ENCODE data around the gene SLC8A3. TPM values are rescaled to one million over a fixed set of nuclear protein-coding genes. Genes with fewer than 3 reads are reported as not detected.

Gene SLC8A3
- total RNA-seq, 6 experiments from 2014 or later, result not detected

DNA sequence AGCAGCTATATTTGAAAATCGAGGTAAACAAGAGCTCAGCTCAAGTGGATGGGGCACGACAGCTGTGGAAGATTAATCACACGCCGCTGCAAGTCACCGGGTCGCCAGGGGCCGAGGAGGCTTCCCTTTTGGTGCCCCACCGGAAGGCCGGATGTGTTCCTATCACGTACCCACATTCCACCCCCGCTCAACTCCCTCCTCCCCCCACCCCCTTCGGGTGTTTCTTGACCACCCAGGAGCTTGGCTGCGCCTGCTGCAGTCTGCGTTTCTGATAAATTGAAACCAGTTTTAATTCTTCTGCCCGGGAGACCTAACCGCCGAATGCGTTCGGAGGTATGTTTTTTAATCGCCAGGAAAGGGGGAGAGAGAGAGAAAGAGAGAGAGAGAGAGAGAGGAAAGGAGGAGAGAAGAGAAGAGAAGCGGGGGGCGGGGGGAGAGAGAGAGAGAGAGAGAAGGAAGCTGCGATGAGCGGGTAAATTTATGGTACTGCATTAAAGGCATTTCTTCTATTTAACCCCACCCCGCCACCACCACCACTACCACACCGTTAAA, 1.8 kb downstream of the SLC8A3 start:
- Mint-ChIP-seq H3K27me3 (ENCODE audit: insufficient read depth) (peaks cover 24% of the 10 kb centered on the region), H3K36me3 (ENCODE audit: low read depth) (no peaks in the 10 kb centered on the region), H3K9me3 (no peaks in the 10 kb centered on the region), H3K27ac (no peak overlapping the region), H3K4me3 (peak overlapping the region; percentile 80), H3K4me1 (ENCODE audit: low read depth) (peaks cover 24% of the 10 kb centered on the region)
- TF ChIP-seq, protein P1, sequence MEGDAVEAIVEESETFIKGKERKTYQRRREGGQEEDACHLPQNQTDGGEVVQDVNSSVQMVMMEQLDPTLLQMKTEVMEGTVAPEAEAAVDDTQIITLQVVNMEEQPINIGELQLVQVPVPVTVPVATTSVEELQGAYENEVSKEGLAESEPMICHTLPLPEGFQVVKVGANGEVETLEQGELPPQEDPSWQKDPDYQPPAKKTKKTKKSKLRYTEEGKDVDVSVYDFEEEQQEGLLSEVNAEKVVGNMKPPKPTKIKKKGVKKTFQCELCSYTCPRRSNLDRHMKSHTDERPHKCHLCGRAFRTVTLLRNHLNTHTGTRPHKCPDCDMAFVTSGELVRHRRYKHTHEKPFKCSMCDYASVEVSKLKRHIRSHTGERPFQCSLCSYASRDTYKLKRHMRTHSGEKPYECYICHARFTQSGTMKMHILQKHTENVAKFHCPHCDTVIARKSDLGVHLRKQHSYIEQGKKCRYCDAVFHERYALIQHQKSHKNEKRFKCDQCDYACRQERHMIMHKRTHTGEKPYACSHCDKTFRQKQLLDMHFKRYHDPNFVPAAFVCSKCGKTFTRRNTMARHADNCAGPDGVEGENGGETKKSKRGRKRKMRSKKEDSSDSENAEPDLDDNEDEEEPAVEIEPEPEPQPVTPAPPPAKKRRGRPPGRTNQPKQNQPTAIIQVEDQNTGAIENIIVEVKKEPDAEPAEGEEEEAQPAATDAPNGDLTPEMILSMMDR (IDR thresholded peaks at IDR 0.05), result no peak
- no peak for DNase-seq

DNA sequence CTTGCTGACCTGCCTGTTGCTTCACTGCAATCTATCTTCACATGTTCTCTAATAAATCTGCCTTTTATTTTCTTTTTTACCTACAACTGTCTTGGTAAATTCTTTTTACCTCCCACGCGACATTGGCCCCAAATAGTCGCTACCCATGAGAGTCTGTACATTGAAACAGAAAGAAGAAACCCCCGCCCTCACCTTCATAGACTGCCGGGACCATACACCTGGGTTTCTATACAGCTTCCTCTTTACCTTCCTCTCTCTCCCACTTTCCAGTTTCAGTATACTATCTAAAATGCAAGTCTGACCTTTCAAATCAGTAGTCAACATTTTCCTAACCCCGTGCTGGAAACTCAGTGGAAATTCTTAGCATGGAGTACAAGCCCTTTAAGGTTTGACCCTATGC, 4.8 kb downstream of the SLC8A3 start:
- H3K27me3 Mint-ChIP-seq (ENCODE audit: insufficient read depth), result peaks cover 16% of the 10 kb centered on the region
- no peak overlapping the region for H3K27ac Mint-ChIP-seq
- H3K4me3 Mint-ChIP-seq, result no peak overlapping the region
- H3K4me1 Mint-ChIP-seq (ENCODE audit: low read depth), result peaks cover 18% of the 10 kb centered on the region
- no peak for DNase-seq
- H3K36me3 Mint-ChIP-seq (ENCODE audit: low read depth), result no peaks in the 10 kb centered on the region
- TF ChIP-seq, protein P1 (IDR thresholded peaks at IDR 0.05), result no peak
- no peaks in the 10 kb centered on the region for H3K9me3 Mint-ChIP-seq

DNA sequence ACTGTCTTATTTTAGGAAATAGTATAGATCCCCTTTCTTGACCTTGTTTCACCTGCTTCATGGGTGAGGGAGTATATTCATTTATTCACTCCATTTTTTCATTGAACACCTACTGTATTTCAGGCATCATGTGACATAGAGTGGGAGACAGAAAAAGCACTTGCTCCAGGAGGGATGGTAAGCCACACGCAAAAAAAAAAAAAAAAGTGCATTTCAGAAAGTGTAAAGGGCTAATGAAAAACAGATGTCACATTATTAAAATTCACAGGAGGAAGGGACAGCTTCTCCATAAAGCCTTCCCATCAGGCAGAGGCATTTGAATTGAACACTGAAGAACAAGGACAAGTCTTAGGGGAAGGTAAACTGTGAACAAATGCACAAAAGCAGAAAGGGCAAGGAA, 7.5 kb downstream of the SLC8A3 start:
- peaks cover 10% of the 10 kb centered on the region for H3K9me3 Mint-ChIP-seq
- no peaks in the 10 kb centered on the region for H3K36me3 Mint-ChIP-seq (ENCODE audit: low read depth)
- TF ChIP-seq, protein P1 (IDR thresholded peaks at IDR 0.05), result no peak
- H3K27ac Mint-ChIP-seq, result no peak overlapping the region
- H3K4me3 Mint-ChIP-seq, result no peak overlapping the region
- H3K4me1 Mint-ChIP-seq (ENCODE audit: low read depth), result no peaks in the 10 kb centered on the region
- no peak for DNase-seq
- H3K27me3 Mint-ChIP-seq (ENCODE audit: insufficient read depth), result no peaks in the 10 kb centered on the region

DNA sequence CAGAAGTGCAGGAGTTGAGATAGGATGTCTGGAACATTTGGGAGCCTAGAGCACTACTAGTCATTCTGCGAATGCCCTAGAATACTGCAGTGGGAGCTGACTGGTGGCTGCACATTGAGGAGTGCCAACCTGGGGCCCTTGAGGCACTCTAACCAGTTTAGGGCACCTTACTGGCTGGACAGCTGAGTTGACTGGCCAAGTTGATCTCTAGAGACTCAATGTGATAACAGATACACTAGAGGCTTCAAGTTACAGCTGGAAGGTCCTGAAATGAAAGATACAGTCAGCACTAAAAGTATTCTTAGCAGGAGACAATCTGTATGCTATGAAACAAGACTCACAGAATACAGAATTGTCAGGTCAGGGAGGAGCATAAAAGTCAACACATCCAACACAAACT, 8.0 kb downstream of the SLC8A3 start:
- TF ChIP-seq, protein P1 (IDR thresholded peaks at IDR 0.05), result no peak
- no peaks in the 10 kb centered on the region for H3K4me1 Mint-ChIP-seq (ENCODE audit: low read depth)
- H3K27ac Mint-ChIP-seq, result no peak overlapping the region
- no peak for DNase-seq
- H3K9me3 Mint-ChIP-seq, result peaks cover 10% of the 10 kb centered on the region
- H3K27me3 Mint-ChIP-seq (ENCODE audit: insufficient read depth), result no peaks in the 10 kb centered on the region
- H3K4me3 Mint-ChIP-seq, result no peak overlapping the region
- H3K36me3 Mint-ChIP-seq (ENCODE audit: low read depth), result no peaks in the 10 kb centered on the region

DNA sequence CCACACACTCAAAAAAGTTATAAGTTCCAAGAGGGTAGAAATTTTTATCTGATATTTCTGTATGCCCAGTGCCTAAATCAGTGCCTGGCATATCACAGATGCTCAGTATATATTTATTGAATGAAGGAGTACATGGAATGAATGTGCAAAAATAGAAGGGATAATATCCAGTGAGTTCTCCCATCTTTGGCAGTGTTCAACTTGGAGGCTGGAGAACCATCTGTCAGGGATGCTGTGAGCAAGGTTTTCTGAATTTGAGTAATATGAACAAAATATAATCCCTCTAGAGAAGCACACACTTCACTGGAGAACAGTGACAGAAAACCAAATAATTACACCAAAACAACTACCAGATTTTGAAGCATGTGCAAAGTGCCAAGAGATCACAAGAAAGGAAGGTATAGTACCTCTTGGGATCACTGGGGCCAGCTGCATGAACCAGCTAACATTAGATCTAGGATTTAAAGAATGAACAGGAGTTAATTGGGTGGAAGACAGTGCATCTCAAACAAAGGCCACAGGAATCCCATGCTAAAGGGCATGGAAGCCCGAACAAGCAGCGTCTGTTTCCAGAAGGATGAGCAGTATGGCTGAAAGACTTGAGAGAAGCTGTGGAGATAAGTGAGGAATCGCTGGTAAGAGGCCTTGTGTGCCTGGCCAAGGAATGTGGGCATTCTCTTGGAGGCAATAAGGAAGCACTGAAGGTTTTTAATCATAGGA, 11.5 kb downstream of the SLC8A3 start:
- Mint-ChIP-seq H3K27me3 (ENCODE audit: insufficient read depth) (no peaks in the 10 kb centered on the region), H3K4me1 (ENCODE audit: low read depth) (no peaks in the 10 kb centered on the region), H3K36me3 (ENCODE audit: low read depth) (no peaks in the 10 kb centered on the region), H3K4me3 (no peak overlapping the region), H3K27ac (no peak overlapping the region), H3K9me3 (peaks cover 18% of the 10 kb centered on the region)
- TF ChIP-seq, protein P1 (IDR thresholded peaks at IDR 0.05), result no peak
- DNase-seq, result no peak
